HCT116 (cell line): ENCODE measurements around the gene GSTM4. TPM values are rescaled to one million over a fixed set of nuclear protein-coding genes. Genes with fewer than 3 reads are reported as not detected.

Experiments used
- ATAC-seq: fragments of 200-7000 bp; cut with Tn5 transposase; 2 replicates; pipeline ENCODE4 v1.9.1; 2020; ENCODE audit warnings: mild to moderate bottlenecking, moderate library complexity
- BruUV-seq: library from RNA; stranded (reverse); fragments of 400-500 nt; replicated peaks from 2 replicates; lab custom pipeline; 2021; lab: Mats Ljungman, UMichigan
- CTCF ChIA-PET: fragments of 300-600 bp; sonication (Branson Sonifier 250); formaldehyde crosslinking; loops from one replicate; lab custom pipeline; 2021; ENCODE audit warnings: antibody characterized with exemption; lab: Charles Lee
- POLR2A ChIA-PET: fragments of 300-600, 350-600 bp; sonication (Branson Sonifier 250); formaldehyde crosslinking; loops from one replicate; lab custom pipeline; 2021; ENCODE audit warnings: antibody characterized with exemption; lab: Charles Lee
- RAD21 ChIA-PET, 2 experiments: fragments of 300-600 bp; sonication (Branson Sonifier 250); formaldehyde crosslinking; loops; one replicate each; lab custom pipeline; 2023; ENCODE audit warnings: low total read pairs in 2 of 2; ENCODE audit not compliant: uncharacterized antibody in 2 of 2, unreplicated experiment in 2 of 2, low non-redundant PET in 1 of 2; lab: Charles Lee
- DNase-seq: peaks from one replicate; pipeline ENCODE4 v3.0.0-alpha.2; 2010; ENCODE audit warnings: low read depth, low spot score
- H2AFZ ChIP-seq: fragments of 200-600 bp; shearing (Covaris generic), sonication (generic); 2 replicates; pipeline ENCODE4 v1.6.1; 2017; ENCODE audit warnings: low read depth, mixed run types, mixed read lengths, antibody characterized with exemption, low read length; ENCODE audit not compliant: poor library complexity, severe bottlenecking
- H3K27ac ChIP-seq: 2 replicates; pipeline ENCODE4 v1.5.1; 2012; ENCODE audit warnings: low read depth, low read length
- H3K27me3 ChIP-seq: fragments of 200-600 bp; sonication (generic); 2 replicates; pipeline ENCODE4 v1.6.1; 2016; ENCODE audit warnings: mixed run types, low read length, mixed read lengths; ENCODE audit not compliant: insufficient read depth
- H3K36me3 ChIP-seq, 2 experiments: fragments of 200-500 bp in 1 of 2; fragments of 200-600 bp in 1 of 2; sonication (Bioruptor generic) in 1 of 2; sonication (generic) in 1 of 2; 2 replicates each; pipeline versions ENCODE4 v1.5.1 to v1.6.1; 2014 to 2016; ENCODE audit warnings: low read length in 2 of 2, inconsistent platforms in 1 of 2, mixed read lengths in 1 of 2, mixed run types in 1 of 2; ENCODE audit not compliant: insufficient read depth in 2 of 2, control insufficient read depth in 1 of 2
- H3K4me1 ChIP-seq, 2 experiments: fragments of 200-600 bp in 1 of 2; sonication (generic) in 1 of 2; 2 replicates each; pipeline versions ENCODE4 v1.5.1 to v1.6.1; 2012 to 2017; ENCODE audit warnings: low read length in 2 of 2, inconsistent platforms in 1 of 2, mild to moderate bottlenecking in 1 of 2, mixed read lengths in 1 of 2, mixed run types in 1 of 2, moderate library complexity in 1 of 2; ENCODE audit not compliant: insufficient read depth in 2 of 2, control insufficient read depth in 1 of 2
- H3K4me2 ChIP-seq: fragments of 200-600 bp; sonication (generic); 2 replicates; pipeline ENCODE4 v1.6.1; 2017; ENCODE audit warnings: mixed run types, low read length, mixed read lengths
- H3K4me3 ChIP-seq, 2 experiments: fragments of 200-600 bp in 1 of 2; sonication (generic) in 1 of 2; replicated peaks in 1 of 2; 2 replicates each; pipeline ENCODE4 v1.5.1; 2011 to 2016; ENCODE audit warnings: low read length in 2 of 2, control low read depth in 1 of 2, low read depth in 1 of 2, mild to moderate bottlenecking in 1 of 2, mixed read lengths in 1 of 2, mixed run types in 1 of 2
- H3K79me2 ChIP-seq: fragments of 200-600 bp; sonication (generic); 2 replicates; pipeline ENCODE4 v1.6.1; 2017; ENCODE audit warnings: mild to moderate bottlenecking, mixed run types, low read length, moderate library complexity, mixed read lengths; ENCODE audit not compliant: insufficient read depth
- H3K9ac ChIP-seq: fragments of 200-600 bp; sonication (generic); 2 replicates; pipeline ENCODE4 v1.6.1; 2016; ENCODE audit warnings: low read length, mixed read lengths
- H3K9me2 ChIP-seq: fragments of 200-600 bp; sonication (generic), shearing (Covaris generic); 2 replicates; pipeline ENCODE4 v1.6.1; 2017; ENCODE audit warnings: mixed run types, mild to moderate bottlenecking, moderate library complexity; ENCODE audit not compliant: insufficient read depth
- H3K9me3 ChIP-seq, 2 experiments: fragments of 200-500 bp in 1 of 2; fragments of 200-600 bp in 1 of 2; sonication (Bioruptor generic) in 1 of 2; sonication (generic) in 1 of 2; 2 replicates each; pipeline ENCODE4 v1.6.1; 2014 to 2017; ENCODE audit warnings: low read length in 2 of 2, mixed read lengths in 2 of 2, inconsistent platforms in 1 of 2, low read depth in 1 of 2, mild to moderate bottlenecking in 1 of 2, mixed run types in 1 of 2, moderate library complexity in 1 of 2; ENCODE audit not compliant: control insufficient read depth in 1 of 2, insufficient read depth in 1 of 2
- H4K20me1 ChIP-seq: fragments of 200-600 bp; sonication (generic), shearing (Covaris generic); 2 replicates; pipeline ENCODE4 v1.6.1; 2017; ENCODE audit warnings: mixed run types, mild to moderate bottlenecking, moderate library complexity; ENCODE audit not compliant: insufficient read depth
- CBX3 ChIP-seq: IDR thresholded peaks from 2 replicates; pipeline ENCODE4 v1.6.1; 2012; ENCODE audit warnings: low read depth
- CEBPB ChIP-seq: IDR thresholded peaks from 2 replicates; pipeline ENCODE4 v1.6.1; 2012; ENCODE audit warnings: low read depth
- ELF1 ChIP-seq: IDR thresholded peaks from 2 replicates; pipeline ENCODE4 v1.6.1; 2012; ENCODE audit warnings: low read depth, borderline replicate concordance
- FOSL1 ChIP-seq: IDR thresholded peaks from 2 replicates; pipeline ENCODE4 v1.6.1; 2012; ENCODE audit warnings: low read depth
- JUND ChIP-seq: IDR thresholded peaks from 2 replicates; pipeline ENCODE4 v1.6.1; 2012
- POLR2A ChIP-seq: IDR thresholded peaks from 2 replicates; pipeline ENCODE4 v1.7.0; 2011; ENCODE audit warnings: borderline replicate concordance; ENCODE audit not compliant: insufficient read depth, insufficient read length; ENCODE audit errors: extremely low read depth
- POLR2AphosphoS5 ChIP-seq: IDR thresholded peaks from 2 replicates; pipeline ENCODE4 v1.6.1; 2011; ENCODE audit warnings: mild to moderate bottlenecking, low read depth, low read length, moderate library complexity
- RAD21 ChIP-seq: IDR thresholded peaks from 2 replicates; pipeline ENCODE4 v1.6.1; 2012; ENCODE audit warnings: low read depth, mild to moderate bottlenecking
- SRF ChIP-seq: IDR thresholded peaks from 2 replicates; pipeline ENCODE4 v1.6.1; 2012; ENCODE audit warnings: low read depth
- TCF7L2 ChIP-seq: IDR thresholded peaks from 2 replicates; pipeline ENCODE4 v1.7.0; 2011; ENCODE audit warnings: borderline replicate concordance, inconsistent platforms; ENCODE audit not compliant: insufficient read depth, insufficient read length; ENCODE audit errors: extremely low read depth
- YY1 ChIP-seq: IDR thresholded peaks from 2 replicates; pipeline ENCODE4 v1.6.1; 2011; ENCODE audit warnings: low read length, low read depth, moderate library complexity, mild to moderate bottlenecking; ENCODE audit not compliant: insufficient replicate concordance; ENCODE audit errors: extremely low read depth
- ZFX ChIP-seq: fragments of 450-650 bp; IDR thresholded peaks from 2 replicates; pipeline ENCODE4 v1.6.1; 2017
- ZNF274 ChIP-seq: fragments of 200-500 bp; sonication (Bioruptor generic); IDR thresholded peaks from 2 replicates; pipeline ENCODE4 v1.6.1; 2014; ENCODE audit warnings: mild to moderate bottlenecking, low read depth, low read length, inconsistent platforms
- intact Hi-C: fragments of 100-400 bp; cut with micrococcal nuclease; formaldehyde crosslinking; loops from 2 replicates; pipeline ENCODE4 v1.10.0; 2022
- total RNA-seq: library from RNA; stranded (reverse); gene quantifications from one replicate; pipeline ENCODE4 v1.2.1, GENCODE V29; 2021; ENCODE audit not compliant: unreplicated experiment
- TF ChIP-seq, protein P1 (sequence below): IDR thresholded peaks from 2 replicates; pipeline ENCODE4 v1.6.1; 2011; ENCODE audit warnings: mild to moderate bottlenecking, low read length, moderate library complexity; ENCODE audit not compliant: insufficient replicate concordance; ENCODE audit errors: extremely low read depth
- TF ChIP-seq, protein P2 (sequence below): IDR thresholded peaks from 2 replicates; pipeline ENCODE4 v1.6.1; 2012
- TF ChIP-seq, protein P3 (sequence below): IDR thresholded peaks from 2 replicates; pipeline ENCODE4 v1.6.1; 2012

GSTM4 gene
- total RNA-seq, 1 experiment from 2014 or later: 15.9 TPM

DNA sequence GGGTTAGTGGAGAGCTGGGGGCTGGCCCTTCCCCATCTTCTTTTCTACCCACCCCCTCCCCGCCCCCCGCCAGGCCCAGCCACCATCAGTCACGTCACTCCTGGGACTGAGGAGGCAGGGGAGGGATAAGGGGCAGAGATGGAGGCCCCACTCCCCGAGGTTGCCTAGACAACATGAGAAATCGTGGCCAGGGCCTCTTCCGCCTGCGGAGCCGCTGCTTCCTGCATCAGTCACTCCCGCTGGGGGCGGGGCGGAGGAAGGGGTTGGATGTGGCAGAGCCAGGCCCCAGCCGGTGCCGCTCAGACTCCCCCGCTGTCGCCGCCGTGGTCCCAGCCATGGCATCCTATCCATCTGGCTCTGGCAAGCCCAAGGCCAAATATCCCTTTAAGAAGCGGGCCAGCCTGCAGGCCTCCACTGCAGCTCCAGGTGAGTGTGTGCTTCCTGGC, 35.0 kb upstream of the GSTM4 start:
- H3K4me2 ChIP-seq: peak overlapping the region; percentile 100
- POLR2A ChIA-PET: interaction anchor here (1.3 to 2.3 kb wide), 2 partner anchors 15 to 73 kb away, joined by 4 to 17 read pairs; partner anchors contain the start of gene GNAI3

DNA sequence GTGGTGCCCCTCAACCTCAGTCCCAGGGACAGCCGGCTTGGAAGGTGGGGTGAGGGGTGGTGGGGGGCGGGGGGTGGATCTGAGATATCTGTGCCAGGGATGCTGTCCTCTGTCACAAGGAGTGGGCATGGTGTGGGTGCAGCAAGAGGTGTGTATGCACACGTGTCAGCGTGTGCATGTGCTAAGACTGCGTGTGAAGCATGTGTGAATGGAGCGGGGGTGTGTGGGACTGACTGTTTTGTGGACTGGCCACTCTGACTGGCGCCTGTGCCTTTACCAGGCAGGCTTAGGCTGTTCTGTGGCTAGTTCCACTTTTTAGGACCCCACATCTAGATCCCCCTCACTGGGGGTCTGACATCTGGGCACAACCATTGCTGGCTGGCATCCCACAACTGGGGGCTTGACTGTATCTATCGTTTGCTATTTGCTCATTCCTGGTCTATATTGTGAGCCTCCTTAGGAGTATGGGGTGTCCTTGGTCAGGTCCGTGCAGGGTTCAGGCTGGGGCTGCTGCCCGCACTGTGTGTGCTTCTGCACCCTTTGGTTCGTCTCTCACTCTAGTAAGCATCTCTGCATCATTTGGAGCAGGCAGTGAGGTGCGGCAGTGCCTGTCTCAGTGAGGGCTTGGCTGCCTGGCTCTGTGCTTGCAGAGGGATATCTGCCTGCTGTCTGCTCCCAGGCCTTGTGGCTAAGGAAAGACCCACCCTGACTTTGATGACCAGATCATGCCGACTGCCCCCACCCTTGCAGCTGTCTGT, 34.3 kb upstream of the GSTM4 start:
- intact Hi-C loops: no loop called here
- Histone ChIP-seq H3K4me3 (peak overlapping the region; percentile 88 to 95), H3K9me2 (no peaks in the 10 kb centered on the region), H3K27me3 (no peaks in the 10 kb centered on the region), H3K27ac (peak overlapping the region; percentile 86), H3K4me2 (peak overlapping the region; percentile 100), H4K20me1 (no peaks in the 10 kb centered on the region), H3K4me1 (peaks cover 30 to 47% of the 10 kb centered on the region in 2 experiments; a peak in 3 of 4 replicates), H3K36me3 (no peaks in the 10 kb centered on the region; a peak in 1 of 4 replicates), H3K9me3 (no peaks in the 10 kb centered on the region), H3K9ac (peak overlapping the region; percentile 99), H2AFZ (no peak overlapping the region), H3K79me2 (peaks cover 53% of the 10 kb centered on the region)
- TF ChIP-seq TCF7L2 (no peak), SRF (no peak), ZNF274 (no peak), FOSL1 (no peak), ELF1 (no peak), RAD21 (no peak), ZFX (no peak), CEBPB (no peak), CBX3 (no peak), JUND (no peak), POLR2AphosphoS5 (no peak)
- TF ChIP-seq, protein P1, sequence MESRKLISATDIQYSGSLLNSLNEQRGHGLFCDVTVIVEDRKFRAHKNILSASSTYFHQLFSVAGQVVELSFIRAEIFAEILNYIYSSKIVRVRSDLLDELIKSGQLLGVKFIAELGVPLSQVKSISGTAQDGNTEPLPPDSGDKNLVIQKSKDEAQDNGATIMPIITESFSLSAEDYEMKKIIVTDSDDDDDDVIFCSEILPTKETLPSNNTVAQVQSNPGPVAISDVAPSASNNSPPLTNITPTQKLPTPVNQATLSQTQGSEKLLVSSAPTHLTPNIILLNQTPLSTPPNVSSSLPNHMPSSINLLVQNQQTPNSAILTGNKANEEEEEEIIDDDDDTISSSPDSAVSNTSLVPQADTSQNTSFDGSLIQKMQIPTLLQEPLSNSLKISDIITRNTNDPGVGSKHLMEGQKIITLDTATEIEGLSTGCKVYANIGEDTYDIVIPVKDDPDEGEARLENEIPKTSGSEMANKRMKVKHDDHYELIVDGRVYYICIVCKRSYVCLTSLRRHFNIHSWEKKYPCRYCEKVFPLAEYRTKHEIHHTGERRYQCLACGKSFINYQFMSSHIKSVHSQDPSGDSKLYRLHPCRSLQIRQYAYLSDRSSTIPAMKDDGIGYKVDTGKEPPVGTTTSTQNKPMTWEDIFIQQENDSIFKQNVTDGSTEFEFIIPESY: no peak
- TF ChIP-seq, protein P2, sequence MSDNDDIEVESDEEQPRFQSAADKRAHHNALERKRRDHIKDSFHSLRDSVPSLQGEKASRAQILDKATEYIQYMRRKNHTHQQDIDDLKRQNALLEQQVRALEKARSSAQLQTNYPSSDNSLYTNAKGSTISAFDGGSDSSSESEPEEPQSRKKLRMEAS: no peak
- TF ChIP-seq, protein P3, sequence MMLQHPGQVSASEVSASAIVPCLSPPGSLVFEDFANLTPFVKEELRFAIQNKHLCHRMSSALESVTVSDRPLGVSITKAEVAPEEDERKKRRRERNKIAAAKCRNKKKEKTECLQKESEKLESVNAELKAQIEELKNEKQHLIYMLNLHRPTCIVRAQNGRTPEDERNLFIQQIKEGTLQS: no peak
- ChIA-PET CTCF (no interaction called here), RAD21 (no interaction called here), POLR2A (no interaction called here)
- no peak for ATAC-seq
- DNase-seq: no peak
- no TSS peak for BruUV-seq

More for the DNA sequence above, 35.0 kb upstream of the GSTM4 start:
- peak overlapping the region; percentile 86 for H3K27ac ChIP-seq
- no peak overlapping the region for H2AFZ ChIP-seq
- H3K4me1 ChIP-seq: peaks cover 30 to 47% of the 10 kb centered on the region in 2 experiments; a peak in 3 of 4 replicates
- H3K79me2 ChIP-seq: peaks cover 53% of the 10 kb centered on the region
- CTCF ChIA-PET: interaction anchor here (1.2 to 2.0 kb wide), 4 partner anchors 9 to 73 kb away, joined by 4 to 13 read pairs (median 8); partner anchors contain the start of gene GNAI3
- no peaks in the 10 kb centered on the region for H3K27me3 ChIP-seq
- peak overlapping the region; percentile 88 to 95 for H3K4me3 ChIP-seq
- H3K9me2 ChIP-seq: no peaks in the 10 kb centered on the region
- H4K20me1 ChIP-seq: no peaks in the 10 kb centered on the region
- no peaks in the 10 kb centered on the region; a peak in 1 of 4 replicates for H3K36me3 ChIP-seq
- ATAC-seq: peak; percentile 80
- no TSS peak for BruUV-seq
- RAD21 ChIA-PET: no interaction called here
- peak overlapping the region; percentile 99 for H3K9ac ChIP-seq
- intact Hi-C loops: no loop called here
- TF ChIP-seq CEBPB (no peak), ELF1 (no peak; the same call in 1 of the 2 replicates), RAD21 (no peak), POLR2A (no peak), YY1 (peak; percentile 17), POLR2AphosphoS5 (no peak)
- no peaks in the 10 kb centered on the region for H3K9me3 ChIP-seq
- peak; percentile 48 for DNase-seq
